ENCODE measurements around the gene RHPN2.

GRCh38 chr19:32930567-32930966, 134.1 kb downstream of the RHPN2 start:
- no peak for TF ChIP-seq CTCF (conservative IDR thresholded peaks at IDR 0.05)
- no peak for TF ChIP-seq EZH2 (IDR thresholded peaks at IDR 0.05; ENCODE audit: low read depth)
